Measurements from ENCODE around the gene SUPT20HL2.
A peak's percentile ranks its signal among the peaks of the same experiment; 100 is the strongest.
"Not testable (repeated sequence)": the region's sequence is repeated elsewhere in the genome, so short reads cannot be mapped to it uniquely, and the experiment has no call there.

SUPT20HL2 gene

GRCh38 chrX:24314019-24314635 is at the start of gene SUPT20HL2:
TSS of gene SUPT20HL2 (minus strand) at chrX:24314069. CDS start at chrX:24313315, 754 bp downstream.
- no peaks in the 10 kb centered on the region for H3K27me3 Mint-ChIP-seq
- H3K27ac Mint-ChIP-seq: no peak within 1 kb of the TSS
- no peaks in the 10 kb centered on the region for H3K4me1 Mint-ChIP-seq (ENCODE audit: low read depth)
- no peaks in the 10 kb centered on the region for H3K9me3 Mint-ChIP-seq (ENCODE audit: low read depth)
- H3K4me3 Mint-ChIP-seq: no peak within 1 kb of the TSS
- no peaks in the 10 kb centered on the region for H3K36me3 Mint-ChIP-seq

GRCh38 chrX:24362089-24362745 is 48.3 kb upstream of the SUPT20HL2 start:
- H3K9me3 Mint-ChIP-seq (ENCODE audit: low read depth); H3K27me3 Mint-ChIP-seq; H3K4me3 Mint-ChIP-seq; H3K27ac Mint-ChIP-seq; H3K4me1 Mint-ChIP-seq (ENCODE audit: low read depth); H3K36me3 Mint-ChIP-seq: not testable (repeated sequence)

- Mint-ChIP-seq H3K4me1 (ENCODE audit: low read depth) (no peaks in the 10 kb centered on the region), H3K9me3 (ENCODE audit: low read depth) (no peaks in the 10 kb centered on the region), H3K36me3 (no peaks in the 10 kb centered on the region), H3K27ac (no peak within 1 kb of the TSS), H3K4me3 (no peak within 1 kb of the TSS), H3K27me3 (no peaks in the 10 kb centered on the region)
Observed at GRCh38 chrX:24360272-24360671, 46.4 kb upstream of the SUPT20HL2 start, which contains the start of gene SUPT20HL1. TSS of gene SUPT20HL1 (plus strand) at chrX:24360639. CDS start at chrX:24362761, 2,122 bp downstream.

- no peak overlapping the region for H3K4me3 Mint-ChIP-seq
- H3K9me3 Mint-ChIP-seq (ENCODE audit: low read depth): no peaks in the 10 kb centered on the region
- no peaks in the 10 kb centered on the region for H3K36me3 Mint-ChIP-seq
- no peaks in the 10 kb centered on the region for H3K4me1 Mint-ChIP-seq (ENCODE audit: low read depth)
- no peak overlapping the region for H3K27ac Mint-ChIP-seq
- H3K27me3 Mint-ChIP-seq: no peaks in the 10 kb centered on the region
Observed at GRCh38 chrX:24357106-24357505, 43.2 kb upstream of the SUPT20HL2 start.

GRCh38 chrX:24355095-24355494 is 41.2 kb upstream of the SUPT20HL2 start:
- H3K36me3 Mint-ChIP-seq: no peaks in the 10 kb centered on the region
- no peak overlapping the region for H3K4me3 Mint-ChIP-seq
- H3K27ac Mint-ChIP-seq: no peak overlapping the region
- no peaks in the 10 kb centered on the region for H3K9me3 Mint-ChIP-seq (ENCODE audit: low read depth)
- H3K27me3 Mint-ChIP-seq: no peaks in the 10 kb centered on the region
- no peaks in the 10 kb centered on the region for H3K4me1 Mint-ChIP-seq (ENCODE audit: low read depth)

- no peak overlapping the region for H3K27ac Mint-ChIP-seq
- no peaks in the 10 kb centered on the region for H3K4me1 Mint-ChIP-seq (ENCODE audit: low read depth)
- H3K27me3 Mint-ChIP-seq: no peaks in the 10 kb centered on the region
- no peaks in the 10 kb centered on the region for H3K36me3 Mint-ChIP-seq
- no peak overlapping the region for H3K4me3 Mint-ChIP-seq
- no peaks in the 10 kb centered on the region for H3K9me3 Mint-ChIP-seq (ENCODE audit: low read depth)
Observed at GRCh38 chrX:24350217-24350616, 36.3 kb upstream of the SUPT20HL2 start.

- no peak overlapping the region for H3K27ac Mint-ChIP-seq
- H3K4me1 Mint-ChIP-seq (ENCODE audit: low read depth): peaks cover 6% of the 10 kb centered on the region
- H3K36me3 Mint-ChIP-seq: no peaks in the 10 kb centered on the region
- no peak overlapping the region for H3K4me3 Mint-ChIP-seq
- no peaks in the 10 kb centered on the region for H3K9me3 Mint-ChIP-seq (ENCODE audit: low read depth)
- H3K27me3 Mint-ChIP-seq: no peaks in the 10 kb centered on the region
Observed at GRCh38 chrX:24347881-24348280, 34.0 kb upstream of the SUPT20HL2 start.

- H3K4me1 Mint-ChIP-seq (ENCODE audit: low read depth): peaks cover 6% of the 10 kb centered on the region
- H3K36me3 Mint-ChIP-seq: no peaks in the 10 kb centered on the region
- no peaks in the 10 kb centered on the region for H3K9me3 Mint-ChIP-seq (ENCODE audit: low read depth)
- peaks cover 6% of the 10 kb centered on the region for H3K27me3 Mint-ChIP-seq
- peak overlapping the region; percentile 38 for H3K4me3 Mint-ChIP-seq
- no peak overlapping the region for H3K27ac Mint-ChIP-seq
Observed at GRCh38 chrX:24343719-24344118, 29.9 kb upstream of the SUPT20HL2 start.

GRCh38 chrX:24341795-24342194 is 27.9 kb upstream of the SUPT20HL2 start:
- Mint-ChIP-seq H3K4me3 (no peak overlapping the region), H3K27ac (no peak overlapping the region), H3K36me3 (no peaks in the 10 kb centered on the region), H3K4me1 (ENCODE audit: low read depth) (peaks cover 6% of the 10 kb centered on the region), H3K27me3 (peaks cover 6% of the 10 kb centered on the region), H3K9me3 (ENCODE audit: low read depth) (no peaks in the 10 kb centered on the region)

- H3K9me3 Mint-ChIP-seq (ENCODE audit: low read depth): no peaks in the 10 kb centered on the region
- H3K4me1 Mint-ChIP-seq (ENCODE audit: low read depth): peaks cover 6% of the 10 kb centered on the region
- no peak overlapping the region for H3K4me3 Mint-ChIP-seq
- no peaks in the 10 kb centered on the region for H3K36me3 Mint-ChIP-seq
- H3K27ac Mint-ChIP-seq: no peak overlapping the region
- H3K27me3 Mint-ChIP-seq: peaks cover 6% of the 10 kb centered on the region
Observed at GRCh38 chrX:24340501-24340900, 26.6 kb upstream of the SUPT20HL2 start.

GRCh38 chrX:24339911-24340310 is 26.0 kb upstream of the SUPT20HL2 start:
- Mint-ChIP-seq H3K27me3 (peaks cover 6% of the 10 kb centered on the region), H3K4me1 (ENCODE audit: low read depth) (peaks cover 6% of the 10 kb centered on the region), H3K9me3 (ENCODE audit: low read depth) (no peaks in the 10 kb centered on the region), H3K4me3 (no peak overlapping the region), H3K36me3 (no peaks in the 10 kb centered on the region), H3K27ac (no peak overlapping the region)

- Mint-ChIP-seq H3K27ac (no peak overlapping the region), H3K4me1 (ENCODE audit: low read depth) (no peaks in the 10 kb centered on the region), H3K9me3 (ENCODE audit: low read depth) (no peaks in the 10 kb centered on the region), H3K27me3 (peaks cover 11% of the 10 kb centered on the region), H3K4me3 (no peak overlapping the region), H3K36me3 (no peaks in the 10 kb centered on the region)
Observed at GRCh38 chrX:24335871-24336270, 22.0 kb upstream of the SUPT20HL2 start.

GRCh38 chrX:24334461-24334860 is 20.6 kb upstream of the SUPT20HL2 start:
- Mint-ChIP-seq H3K9me3 (ENCODE audit: low read depth) (no peaks in the 10 kb centered on the region), H3K27ac (no peak overlapping the region), H3K36me3 (no peaks in the 10 kb centered on the region), H3K4me1 (ENCODE audit: low read depth) (no peaks in the 10 kb centered on the region), H3K4me3 (no peak overlapping the region), H3K27me3 (peaks cover 7% of the 10 kb centered on the region)

GRCh38 chrX:24333371-24333770 is 19.5 kb upstream of the SUPT20HL2 start:
- no peaks in the 10 kb centered on the region for H3K4me1 Mint-ChIP-seq (ENCODE audit: low read depth)
- H3K27me3 Mint-ChIP-seq: peaks cover 7% of the 10 kb centered on the region
- no peaks in the 10 kb centered on the region for H3K9me3 Mint-ChIP-seq (ENCODE audit: low read depth)
- no peaks in the 10 kb centered on the region for H3K36me3 Mint-ChIP-seq
- H3K27ac Mint-ChIP-seq: no peak overlapping the region
- no peak overlapping the region for H3K4me3 Mint-ChIP-seq

- H3K4me3 Mint-ChIP-seq: no peak overlapping the region
Observed at GRCh38 chrX:24332878-24333277, 19.0 kb upstream of the SUPT20HL2 start.

GRCh38 chrX:24325231-24325630 is 11.4 kb upstream of the SUPT20HL2 start:
- H3K27ac Mint-ChIP-seq: no peak overlapping the region
- no peaks in the 10 kb centered on the region for H3K4me1 Mint-ChIP-seq (ENCODE audit: low read depth)
- H3K9me3 Mint-ChIP-seq (ENCODE audit: low read depth): no peaks in the 10 kb centered on the region
- peaks cover 4% of the 10 kb centered on the region for H3K27me3 Mint-ChIP-seq
- no peak overlapping the region for H3K4me3 Mint-ChIP-seq
- H3K36me3 Mint-ChIP-seq: no peaks in the 10 kb centered on the region

More at GRCh38 chrX:24332878-24333277, 19.0 kb upstream of the SUPT20HL2 start:
- Mint-ChIP-seq H3K27me3 (peaks cover 7% of the 10 kb centered on the region), H3K36me3 (no peaks in the 10 kb centered on the region), H3K9me3 (ENCODE audit: low read depth) (no peaks in the 10 kb centered on the region), H3K27ac (no peak overlapping the region), H3K4me1 (ENCODE audit: low read depth) (no peaks in the 10 kb centered on the region)
